HepG2 (cell line): ENCODE measurements around the gene TBC1D19. TPM values are rescaled to one million over a fixed set of nuclear protein-coding genes. Genes with fewer than 3 reads are reported as not detected.

ENCODE experiments used
- ATAC-seq: fragments of 200-7000 bp; cut with Tn5 transposase; 3 replicates; pipeline ENCODE4 v1.9.1; 2020; ENCODE audit warnings: mild to moderate bottlenecking, moderate library complexity
- BruUV-seq: library from RNA; stranded (reverse); fragments of 400-500 nt; replicated peaks from 2 replicates; lab custom pipeline; 2021; lab: Mats Ljungman, UMichigan
- CTCF ChIA-PET: fragments of 300-600 bp; formaldehyde crosslinking; extraction: SDS; loops from one replicate; lab custom pipeline; 2021; ENCODE audit warnings: low total read pairs, inconsistent platforms, low intra/inter-chr PET ratio; lab: Yijun Ruan, JAX
- POLR2A ChIA-PET: fragments of 350-600 bp; sonication (Branson Sonifier 250); formaldehyde crosslinking; loops from one replicate; lab custom pipeline; 2020; ENCODE audit warnings: antibody characterized with exemption, inconsistent platforms; lab: Yijun Ruan, JAX
- DNase-seq: peaks from one replicate; pipeline ENCODE4 v3.0.0-alpha.2; 2015; ENCODE audit warnings: low spot score
- FAIRE-seq: peaks from 3 replicates; lab custom pipeline; 2011; peaks lifted over from hg19 to GRCh38; lab: Jason Lieb, UNC
- H2AFZ ChIP-seq: one replicate; pipeline ENCODE4 v1.6.1; 2011; ENCODE audit warnings: low read length, inconsistent platforms
- H3K27ac ChIP-seq: fragments of 300-600 bp; 3 replicates; pipeline ENCODE4 v1.8.0; 2011; ENCODE audit warnings: mixed run types, mild to moderate bottlenecking, mixed read lengths, low read length, inconsistent platforms; ENCODE audit not compliant: insufficient read depth; ENCODE audit errors: extremely low read length
- H3K27me3 ChIP-seq, 2 experiments: fragments of 200-600 bp in 1 of 2; 2 replicates in 1 of 2; 3 replicates in 1 of 2; pipeline versions ENCODE4 v1.6.0 to v1.8.0; 2011; ENCODE audit warnings: low read length in 2 of 2, mild to moderate bottlenecking in 2 of 2, moderate library complexity in 2 of 2, inconsistent platforms in 1 of 2; ENCODE audit not compliant: insufficient read depth in 2 of 2, control insufficient read depth in 1 of 2
- H3K36me3 ChIP-seq, 2 experiments: fragments of 200-600 bp in 1 of 2; replicated peaks in 1 of 2; 2 replicates in 1 of 2; 3 replicates in 1 of 2; pipeline versions ENCODE4 v1.5.1 to v1.8.0; 2011; ENCODE audit warnings: low read length in 2 of 2, inconsistent platforms in 1 of 2; ENCODE audit not compliant: insufficient read depth in 2 of 2, control insufficient read depth in 1 of 2
- H3K4me1 ChIP-seq: 2 replicates; pipeline ENCODE4 v1.5.1; 2012; ENCODE audit warnings: low read length, inconsistent platforms; ENCODE audit not compliant: insufficient read depth
- H3K4me2 ChIP-seq: 2 replicates; pipeline ENCODE4 v1.6.0; 2011; ENCODE audit warnings: low read depth, low read length, inconsistent platforms
- H3K4me3 ChIP-seq, 3 experiments: fragments of 200-600 bp in 1 of 3; sonication (generic), shearing (Covaris generic) in 1 of 3; replicated peaks in 1 of 3; 2 replicates each; pipeline ENCODE4 v1.5.1; 2011 to 2016; ENCODE audit warnings: low read length in 3 of 3, inconsistent platforms in 2 of 3, low read depth in 2 of 3, mild to moderate bottlenecking in 2 of 3, control low read depth in 1 of 3, mixed read lengths in 1 of 3; ENCODE audit not compliant: insufficient read depth in 1 of 3
- H3K79me2 ChIP-seq: one replicate; pipeline ENCODE4 v1.6.1; 2011; ENCODE audit warnings: low read length, inconsistent platforms; ENCODE audit not compliant: insufficient read depth
- H3K9ac ChIP-seq: 2 replicates; pipeline ENCODE4 v1.6.0; 2011; ENCODE audit warnings: mild to moderate bottlenecking, low read depth, low read length, inconsistent platforms; ENCODE audit not compliant: insufficient read depth
- H3K9me3 ChIP-seq: 2 replicates; pipeline ENCODE4 v1.5.1; 2012; ENCODE audit warnings: mild to moderate bottlenecking, low read length
- H4K20me1 ChIP-seq: 2 replicates; pipeline ENCODE4 v1.6.0; 2011; ENCODE audit warnings: inconsistent platforms, mild to moderate bottlenecking, low read length, moderate library complexity; ENCODE audit not compliant: insufficient read depth
- CEBPG ChIP-seq: IDR thresholded peaks from 2 replicates; pipeline ENCODE4 v1.6.1; 2016
- GFI1 ChIP-seq: sonication (generic); formaldehyde crosslinking; IDR thresholded peaks from 2 replicates; pipeline ENCODE4 v1.5.0; 2020; ENCODE audit warnings: missing genetic modification reagents, mild to moderate bottlenecking, borderline replicate concordance
- GPN1 ChIP-seq: sonication (generic); formaldehyde crosslinking; IDR thresholded peaks from 2 replicates; pipeline ENCODE4 v1.5.1; 2020; ENCODE audit warnings: missing genetic modification reagents, borderline replicate concordance
- HOXA5 ChIP-seq: sonication (generic); formaldehyde crosslinking; IDR thresholded peaks from 2 replicates; pipeline ENCODE4 v1.4.0; 2020; ENCODE audit warnings: missing genetic modification reagents
- KLF12 ChIP-seq: sonication (generic); formaldehyde crosslinking; IDR thresholded peaks from 2 replicates; pipeline ENCODE4 v1.4.0; 2020; ENCODE audit warnings: missing genetic modification reagents, borderline replicate concordance
- PBX2 ChIP-seq: IDR thresholded peaks from 2 replicates; pipeline ENCODE4 v1.6.1; 2016; ENCODE audit warnings: control low read depth
- RBAK ChIP-seq: sonication (generic); formaldehyde crosslinking; IDR thresholded peaks from 2 replicates; pipeline ENCODE4 v1.5.1; 2020; ENCODE audit warnings: mild to moderate bottlenecking, missing genetic modification reagents
- SAFB2 ChIP-seq: sonication (generic); formaldehyde crosslinking; IDR thresholded peaks from 2 replicates; pipeline ENCODE4 v1.5.1; 2020; ENCODE audit warnings: missing genetic modification reagents, low read depth, mild to moderate bottlenecking, borderline replicate concordance
- SMARCC2 ChIP-seq: fragments of 450-650 bp; IDR thresholded peaks from 2 replicates; pipeline ENCODE4 v1.6.1; 2017; ENCODE audit warnings: antibody characterized with exemption, mild to moderate bottlenecking
- ZBTB43 ChIP-seq: sonication (generic); formaldehyde crosslinking; conservative IDR thresholded peaks from 2 replicates; pipeline ENCODE4 v1.4.0; 2020; ENCODE audit warnings: missing genetic modification reagents
- ZFP90 ChIP-seq: sonication (generic); formaldehyde crosslinking; IDR thresholded peaks from 2 replicates; pipeline ENCODE4 v1.8.0; 2022; ENCODE audit warnings: missing genetic modification reagents, mild to moderate bottlenecking, inconsistent platforms, borderline replicate concordance
- ZNF101 ChIP-seq: sonication (generic); formaldehyde crosslinking; IDR thresholded peaks from 2 replicates; pipeline ENCODE4 v1.4.0; 2020; ENCODE audit warnings: mild to moderate bottlenecking, low read depth, missing genetic modification reagents, borderline replicate concordance
- ZNF616 ChIP-seq: sonication (generic); formaldehyde crosslinking; IDR thresholded peaks from 2 replicates; pipeline ENCODE4 v1.5.0; 2020; ENCODE audit warnings: low read depth, mild to moderate bottlenecking, missing genetic modification reagents
- ZNF737 ChIP-seq: sonication (generic); formaldehyde crosslinking; IDR thresholded peaks from 2 replicates; pipeline ENCODE4 v1.5.0; 2020; ENCODE audit warnings: missing genetic modification reagents, mild to moderate bottlenecking, borderline replicate concordance
- ZNF773 ChIP-seq: sonication (generic); formaldehyde crosslinking; IDR thresholded peaks from 2 replicates; pipeline ENCODE4 v1.4.0; 2020; ENCODE audit warnings: missing genetic modification reagents, borderline replicate concordance
- WGBS: methylation state at CpG from one replicate; pipeline ENCODE4 v1.1.6; 2017; ENCODE audit warnings: low lambda C conversion rate; 5-methylcytosine and 5-hydroxymethylcytosine counted together
- in situ Hi-C: cut with HindIII; loops from 2 replicates; pipeline ENCODE4 v1.10.0; 2017; ENCODE audit warnings: low pct_unique_long_range_greater_than_20kb; ENCODE audit not compliant: extremely low pct_ligation_motif_present
- intact Hi-C: fragments of 100-400 bp; cut with micrococcal nuclease; formaldehyde crosslinking; loops from one replicate; pipeline ENCODE4 v1.10.0; 2022; ENCODE audit not compliant: unreplicated experiment
- polyA plus RNA-seq, 8 experiments: library from polyadenylated mRNA; depleted of rRNA in 3 of 8; stranded (reverse) in 7 of 8; unstranded in 1 of 8; fragments of >200 nt; fragmentation: Illumina TruSeq in 4 of 8; extraction: Trizol in 4 of 8; gene quantifications; 2 replicates each; pipeline versions ENCODE4 v1.2.1 to v1.2.3, GENCODE V29; 2011 to 2016; ENCODE audit warnings: low read depth in 4 of 8, missing spikeins in 1 of 8, mixed read lengths in 1 of 8; ENCODE audit not compliant: insufficient read depth in 1 of 8
- total RNA-seq, 5 experiments: library from RNA; depleted of rRNA; stranded (reverse); fragments of >200 nt; fragmentation: Illumina TruSeq; extraction: Trizol; gene quantifications; 2 replicates each; pipeline ENCODE4 v1.2.3, GENCODE V29; 2016; ENCODE audit warnings: low read depth in 1 of 5
- TF ChIP-seq, protein P1 (sequence below): sonication (generic); formaldehyde crosslinking; IDR thresholded peaks from 2 replicates; pipeline ENCODE4 v1.5.0; 2020; ENCODE audit warnings: missing genetic modification reagents, mild to moderate bottlenecking, borderline replicate concordance
- TF ChIP-seq, protein P2 (sequence below): conservative IDR thresholded peaks from 2 replicates; pipeline ENCODE4 v1.6.1; 2018; ENCODE audit warnings: missing genetic modification reagents

Gene TBC1D19
- total and polyA plus RNA-seq, 2 of the 13 experiments (the other 11 are each of a cell fraction or from before 2014, with no cell fraction given): 1.6 to 3.5 TPM

DNA sequence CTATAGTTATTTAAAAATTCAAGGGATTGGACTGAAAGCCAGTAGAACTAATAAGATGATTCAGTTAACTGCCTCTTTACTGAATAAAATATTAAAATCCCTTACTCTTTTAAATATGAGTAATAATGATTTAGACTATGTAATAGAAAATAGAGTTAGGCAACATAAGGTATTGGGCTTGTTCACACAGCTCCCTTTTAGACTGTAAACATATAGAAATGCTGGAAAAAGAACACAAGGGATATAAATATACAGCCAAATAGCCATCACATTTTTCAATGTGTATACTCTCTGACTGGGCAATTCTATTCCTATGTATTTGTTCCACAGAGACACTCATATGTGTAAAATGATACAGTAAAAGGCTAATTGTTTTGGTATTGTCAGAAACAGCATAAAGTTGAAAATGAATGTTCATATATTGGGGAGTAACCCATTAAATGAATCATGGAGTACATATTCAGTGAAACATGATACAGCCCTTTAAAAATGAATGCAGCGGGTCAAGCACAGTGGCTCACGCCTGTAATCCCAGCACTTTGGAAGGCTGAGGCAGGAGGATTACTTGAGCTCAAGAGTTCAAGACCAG is 129.8 kb downstream of the TBC1D19 start:
- Histone ChIP-seq H4K20me1 (no peaks in the 10 kb centered on the region), H3K4me1 (no peaks in the 10 kb centered on the region), H3K4me3 (no peak overlapping the region), H2AFZ (no peak overlapping the region), H3K79me2 (no peaks in the 10 kb centered on the region), H3K9me3 (no peaks in the 10 kb centered on the region), H3K4me2 (no peak overlapping the region), H3K27ac (no peak overlapping the region), H3K9ac (no peak overlapping the region), H3K36me3 (no peaks in the 10 kb centered on the region), H3K27me3 (no peaks in the 10 kb centered on the region)
- ChIA-PET CTCF (no interaction called here), POLR2A (no interaction called here)
- WGBS: 95% methylated on average over 2 of the region's 2 CpGs
- intact Hi-C loops: no loop called here
- ATAC-seq (no peak), FAIRE-seq (no peak), DNase-seq (no peak)
- in situ Hi-C loops: no loop called here
- BruUV-seq: no TSS peak
- TF ChIP-seq ZFP90 (CRISPR knock-in tag) (no peak), SAFB2 (CRISPR knock-in tag) (no peak), SMARCC2 (no peak), ZNF616 (CRISPR knock-in tag) (no peak), PBX2 (no peak), GFI1 (CRISPR knock-in tag) (no peak), HOXA5 (CRISPR knock-in tag) (no peak), ZBTB43 (CRISPR knock-in tag) (no peak), ZNF737 (CRISPR knock-in tag) (no peak), RBAK (CRISPR knock-in tag) (no peak), KLF12 (CRISPR knock-in tag) (no peak), ZNF773 (no peak), ZNF101 (CRISPR knock-in tag) (no peak), GPN1 (CRISPR knock-in tag) (no peak), CEBPG (CRISPR knock-in tag) (no peak)
- TF ChIP-seq, protein P1, sequence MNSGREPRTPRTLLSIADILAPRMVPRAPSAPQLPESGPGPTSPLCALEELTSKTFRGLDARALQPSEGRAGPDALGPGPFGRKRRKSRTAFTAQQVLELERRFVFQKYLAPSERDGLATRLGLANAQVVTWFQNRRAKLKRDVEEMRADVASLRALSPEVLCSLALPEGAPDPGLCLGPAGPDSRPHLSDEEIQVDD (CRISPR knock-in tag): no peak
- TF ChIP-seq, protein P2, sequence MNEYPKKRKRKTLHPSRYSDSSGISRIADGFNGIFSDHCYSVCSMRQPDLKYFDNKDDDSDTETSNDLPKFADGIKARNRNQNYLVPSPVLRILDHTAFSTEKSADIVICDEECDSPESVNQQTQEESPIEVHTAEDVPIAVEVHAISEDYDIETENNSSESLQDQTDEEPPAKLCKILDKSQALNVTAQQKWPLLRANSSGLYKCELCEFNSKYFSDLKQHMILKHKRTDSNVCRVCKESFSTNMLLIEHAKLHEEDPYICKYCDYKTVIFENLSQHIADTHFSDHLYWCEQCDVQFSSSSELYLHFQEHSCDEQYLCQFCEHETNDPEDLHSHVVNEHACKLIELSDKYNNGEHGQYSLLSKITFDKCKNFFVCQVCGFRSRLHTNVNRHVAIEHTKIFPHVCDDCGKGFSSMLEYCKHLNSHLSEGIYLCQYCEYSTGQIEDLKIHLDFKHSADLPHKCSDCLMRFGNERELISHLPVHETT (CRISPR knock-in tag): no peak
